Gastrocnemius medialis (tissue), 4 donors: ENCODE measurements around the gene ZIC5. TPM values are rescaled to one million over a fixed set of nuclear protein-coding genes. Genes with fewer than 3 reads are reported as not detected.
"Not testable (repeated sequence)": the region's sequence is repeated elsewhere in the genome, so short reads cannot be mapped to it uniquely, and the experiment has no call there.

Experiments
- ATAC-seq, 2 donors: fragments of 150-250 bp; one replicate each; pipeline ENCODE4 v1.9.1; 2016
- DNase-seq, 2 donors: peaks; one replicate each; pipeline ENCODE4 v3.0.0-alpha.2; 2019
- H3K27ac ChIP-seq, 4 donors: fragments of 200-600 bp; sonication (generic); 1 replicate in 1 of 4; 2 replicates in 3 of 4; pipeline ENCODE4 v1.5.1; 2016 to 2018; ENCODE audit warnings: mild to moderate bottlenecking in 2 of 4, moderate library complexity in 1 of 4
- H3K27me3 ChIP-seq, 3 donors: fragments of 200-600 bp; sonication (generic) in 2 of 3; 1 replicate in 1 of 3; 2 replicates in 2 of 3; pipeline versions ENCODE4 v1.5.1 to v1.6.0; 2016 to 2019; ENCODE audit warnings: mild to moderate bottlenecking in 1 of 3, moderate library complexity in 1 of 3
- H3K36me3 ChIP-seq, 2 donors: fragments of 200-600 bp; sonication (generic) in 1 of 2; one replicate each; pipeline ENCODE4 v1.5.1; 2017 to 2018
- H3K4me1 ChIP-seq, 2 donors: fragments of 200-600 bp; sonication (generic) in 1 of 2; one replicate each; pipeline ENCODE4 v1.5.1; 2016 to 2017; ENCODE audit warnings: mild to moderate bottlenecking in 2 of 2
- H3K4me3 ChIP-seq, 4 donors: fragments of 200-600 bp; sonication (generic) in 3 of 4; 1 replicate in 1 of 4; 2 replicates in 3 of 4; pipeline ENCODE4 v1.5.1; 2016 to 2019; ENCODE audit warnings: mild to moderate bottlenecking in 2 of 4
- H3K9me3 ChIP-seq, 3 donors: fragments of 200-600 bp; sonication (generic) in 2 of 3; 1 replicate in 1 of 3; 2 replicates in 2 of 3; pipeline ENCODE4 v1.5.1; 2016 to 2019
- POLR2A ChIP-seq, 2 donors: fragments of 450-650 bp; IDR thresholded peaks; one replicate each; pipeline ENCODE4 v1.6.1; 2017; ENCODE audit warnings: antibody characterized with exemption in 2 of 2, mild to moderate bottlenecking in 2 of 2, moderate library complexity in 2 of 2
- in situ Hi-C, 4 donors: fragments of 200-750 bp; cut with MboI; loops; one replicate each; pipeline versions ENCODE4 v1.15.0 to v1.8.0; 2017; ENCODE audit warnings: low sequenced_read_pairs in 4 of 4
- intact Hi-C: fragments of 100-400 bp; cut with DNase I; formaldehyde crosslinking; loops from one replicate; pipeline ENCODE4 v1.15.1; 2023; ENCODE audit warnings: low total_unique reads
- total RNA-seq, 4 donors: library from RNA; depleted of rRNA; stranded (reverse); fragments of >200 nt; gene quantifications; one replicate each; pipeline versions ENCODE4 v1.1.0 to v1.2.3, GENCODE V29; 2016
- TF ChIP-seq, protein P1 (sequence below), 5 experiments: fragments of 450-650 bp in 3 of 5; fragments of 200-600 bp in 2 of 5; sonication (generic) in 2 of 5; IDR thresholded peaks in 4 of 5; conservative IDR thresholded peaks in 1 of 5; 1 replicate in 4 of 5; 2 replicates in 1 of 5; pipeline ENCODE4 v1.5.1; 2016 to 2019; ENCODE audit warnings: antibody characterized with exemption in 5 of 5, mild to moderate bottlenecking in 3 of 5, moderate library complexity in 3 of 5

ZIC5 gene
- total RNA-seq, 4 donors from 2014 or later, result not detected

DNA sequence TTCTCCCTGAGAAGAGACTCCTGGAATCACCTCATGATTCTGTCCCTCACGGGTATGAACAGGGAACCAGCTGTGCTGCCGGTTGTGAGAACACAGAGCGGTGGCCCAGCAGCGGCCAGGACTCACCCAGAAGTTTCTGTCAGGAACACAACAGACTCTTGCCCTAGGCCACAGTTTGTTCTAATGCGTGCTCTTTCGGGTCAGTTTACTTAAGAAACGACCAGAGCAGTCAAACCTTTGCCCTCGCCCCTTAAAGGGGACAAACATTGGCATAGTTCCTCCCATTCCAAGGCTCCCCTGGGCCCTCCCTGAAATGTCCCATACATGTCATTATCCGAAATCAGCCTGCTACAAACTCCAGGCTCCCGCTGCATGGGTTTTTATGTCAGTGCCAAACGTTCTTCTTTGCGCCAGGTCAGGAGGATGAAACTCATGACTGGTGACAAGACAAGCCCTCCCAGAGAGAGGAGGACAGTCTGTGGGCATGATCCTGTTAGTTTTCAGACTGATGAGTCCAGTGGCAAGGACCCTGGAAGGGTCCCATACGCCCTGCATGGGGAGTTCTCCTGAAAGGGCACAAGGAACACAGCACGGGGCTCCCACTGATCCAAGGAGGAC is 18.3 kb downstream of the ZIC5 start:
- Histone ChIP-seq H3K27me3 (peaks cover 61 to 85% (median 77%) of the 10 kb centered on the region in 3 donors), H3K9me3 (no peaks in the 10 kb centered on the region), H3K36me3 (no peaks in the 10 kb centered on the region), H3K27ac (no peak overlapping the region), H3K4me1 (peaks cover 18 to 19% of the 10 kb centered on the region in 2 donors), H3K4me3 (no peak overlapping the region)
- in situ Hi-C loops, result no loop called here
- DNase-seq (no peak), ATAC-seq (no peak)
- TF ChIP-seq POLR2A (IDR thresholded peaks at IDR 0.05), result no peak
- TF ChIP-seq, protein P1, sequence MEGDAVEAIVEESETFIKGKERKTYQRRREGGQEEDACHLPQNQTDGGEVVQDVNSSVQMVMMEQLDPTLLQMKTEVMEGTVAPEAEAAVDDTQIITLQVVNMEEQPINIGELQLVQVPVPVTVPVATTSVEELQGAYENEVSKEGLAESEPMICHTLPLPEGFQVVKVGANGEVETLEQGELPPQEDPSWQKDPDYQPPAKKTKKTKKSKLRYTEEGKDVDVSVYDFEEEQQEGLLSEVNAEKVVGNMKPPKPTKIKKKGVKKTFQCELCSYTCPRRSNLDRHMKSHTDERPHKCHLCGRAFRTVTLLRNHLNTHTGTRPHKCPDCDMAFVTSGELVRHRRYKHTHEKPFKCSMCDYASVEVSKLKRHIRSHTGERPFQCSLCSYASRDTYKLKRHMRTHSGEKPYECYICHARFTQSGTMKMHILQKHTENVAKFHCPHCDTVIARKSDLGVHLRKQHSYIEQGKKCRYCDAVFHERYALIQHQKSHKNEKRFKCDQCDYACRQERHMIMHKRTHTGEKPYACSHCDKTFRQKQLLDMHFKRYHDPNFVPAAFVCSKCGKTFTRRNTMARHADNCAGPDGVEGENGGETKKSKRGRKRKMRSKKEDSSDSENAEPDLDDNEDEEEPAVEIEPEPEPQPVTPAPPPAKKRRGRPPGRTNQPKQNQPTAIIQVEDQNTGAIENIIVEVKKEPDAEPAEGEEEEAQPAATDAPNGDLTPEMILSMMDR (IDR thresholded peaks at IDR 0.05 in 4 of 5, conservative IDR thresholded peaks at IDR 0.05 in 1 of 5), result no peak
- intact Hi-C loops, result no loop called here

DNA sequence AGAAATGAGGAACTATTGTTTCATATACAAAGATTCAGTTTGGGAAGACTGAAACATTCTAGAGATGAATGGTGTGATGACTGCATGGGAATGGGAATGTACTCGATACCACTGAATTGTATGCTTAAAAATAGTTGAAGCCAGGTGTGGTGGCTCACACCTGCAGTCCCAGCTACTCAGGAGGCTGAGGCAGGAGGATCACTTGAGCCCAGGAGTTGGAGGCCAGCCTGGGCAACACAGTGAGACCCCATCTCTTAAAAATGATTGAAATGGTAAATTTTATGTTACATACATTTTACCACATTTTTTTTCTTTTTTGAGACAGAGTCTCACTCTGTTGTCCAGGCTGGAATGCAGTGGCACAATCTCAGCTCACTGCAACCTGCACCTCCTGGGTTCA is 19.9 kb downstream of the ZIC5 start:
- H3K4me3 ChIP-seq, ATAC-seq, in situ Hi-C loops, H3K36me3 ChIP-seq, H3K9me3 ChIP-seq, intact Hi-C loops, DNase-seq, H3K27ac ChIP-seq: not testable (repeated sequence)
- peaks cover 8 to 12% of the 10 kb centered on the region in 2 donors for H3K4me1 ChIP-seq
- H3K27me3 ChIP-seq, result peaks cover 55 to 81% (median 74%) of the 10 kb centered on the region in 3 donors

DNA sequence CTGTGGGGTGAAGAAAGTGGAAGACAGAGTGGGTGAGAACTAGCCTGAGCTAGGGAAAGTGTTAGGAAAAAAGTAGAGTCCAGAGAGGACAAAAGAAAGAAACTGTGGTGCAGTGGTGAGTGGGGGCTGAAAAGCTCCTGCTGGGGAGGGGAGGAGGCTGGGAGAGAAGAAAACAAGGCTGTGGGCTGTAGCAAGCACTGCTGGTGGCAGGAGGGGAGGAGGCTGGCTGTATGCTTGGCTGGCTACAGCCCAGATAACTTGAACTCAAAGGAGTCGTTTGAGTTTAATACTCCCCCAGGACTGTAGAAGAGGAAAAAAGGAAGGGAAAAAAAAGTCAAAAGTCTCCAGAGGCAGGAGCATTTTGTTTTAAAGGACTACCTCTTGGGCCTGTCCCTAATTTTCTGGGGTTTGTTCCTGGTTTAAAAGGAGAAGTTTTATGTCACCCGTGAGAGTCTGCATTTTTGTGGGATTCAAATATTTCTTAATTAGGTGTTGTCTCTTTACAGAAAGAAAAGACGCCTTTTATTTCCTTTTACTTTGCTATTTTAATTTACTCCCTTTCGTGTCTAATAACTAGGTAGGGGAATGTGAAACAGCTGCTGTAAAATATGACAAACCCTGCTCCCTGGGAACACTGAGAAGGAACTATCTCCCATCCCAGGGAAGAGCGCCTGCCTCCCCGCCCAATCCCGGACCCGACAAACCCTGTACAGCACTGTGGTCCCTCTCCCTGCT is 21.7 kb downstream of the ZIC5 start:
- H3K27ac ChIP-seq, result no peak overlapping the region

DNA sequence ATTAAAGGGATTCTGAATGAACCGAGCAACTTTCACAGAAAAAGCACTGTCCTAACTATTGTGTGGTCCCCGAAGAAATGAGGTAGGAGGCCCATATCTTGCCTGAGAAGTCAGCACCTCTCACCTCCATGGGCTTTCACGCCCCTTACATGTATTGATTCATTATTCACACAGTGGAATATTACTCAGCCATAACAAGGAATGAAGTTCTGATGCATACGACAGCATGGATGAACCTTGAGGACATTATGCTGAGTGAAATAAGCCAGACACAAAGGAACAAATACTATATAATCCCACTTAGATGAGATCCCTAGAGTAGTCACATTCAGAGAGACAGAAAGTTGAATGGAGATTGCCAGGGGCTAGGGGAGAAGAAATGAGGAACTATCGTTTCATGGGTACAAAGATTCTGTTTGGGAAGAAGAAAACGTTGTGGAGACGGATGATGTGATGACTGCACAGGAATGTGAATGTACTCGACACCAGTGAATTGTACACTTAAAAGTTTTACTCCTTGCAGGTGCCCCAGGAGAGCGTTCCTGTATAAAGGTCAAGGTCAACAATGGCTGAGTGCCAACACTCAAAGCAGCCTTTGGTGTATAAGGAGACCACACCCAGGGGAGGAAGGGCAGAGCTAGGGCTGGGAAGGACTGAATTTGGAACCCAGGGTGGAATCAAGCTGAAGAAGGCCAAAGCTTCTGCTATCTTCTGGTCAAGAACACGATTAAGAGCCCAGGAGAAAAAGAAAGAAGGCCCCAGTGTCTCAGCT is 22.5 kb downstream of the ZIC5 start:
- TF ChIP-seq POLR2A (IDR thresholded peaks at IDR 0.05), result no peak
- TF ChIP-seq, protein P1 (IDR thresholded peaks at IDR 0.05 in 4 of 5, conservative IDR thresholded peaks at IDR 0.05 in 1 of 5), result no peak
- in situ Hi-C loops, result no loop called here
- no peak overlapping the region for H3K27ac ChIP-seq
- DNase-seq (no peak), ATAC-seq (no peak)
- peaks cover 32 to 70% (median 64%) of the 10 kb centered on the region in 3 donors for H3K27me3 ChIP-seq
- no peaks in the 10 kb centered on the region for H3K9me3 ChIP-seq
- H3K36me3 ChIP-seq, result no peaks in the 10 kb centered on the region
- H3K4me1 ChIP-seq, result no peaks in the 10 kb centered on the region
- intact Hi-C loops, result no loop called here
- H3K4me3 ChIP-seq, result no peak overlapping the region

More for the DNA sequence above, 21.7 kb downstream of the ZIC5 start:
- TF ChIP-seq, protein P1 (IDR thresholded peaks at IDR 0.05 in 4 of 5, conservative IDR thresholded peaks at IDR 0.05 in 1 of 5), result no peak
- no peak for TF ChIP-seq POLR2A (IDR thresholded peaks at IDR 0.05)
- intact Hi-C loops, result no loop called here
- DNase-seq (no peak), ATAC-seq (no peak)
- no peaks in the 10 kb centered on the region for H3K4me1 ChIP-seq
- H3K9me3 ChIP-seq, result no peaks in the 10 kb centered on the region
- H3K4me3 ChIP-seq, result no peak overlapping the region
- in situ Hi-C loops, result no loop called here
- H3K36me3 ChIP-seq, result no peaks in the 10 kb centered on the region
- H3K27me3 ChIP-seq, result peaks cover 36 to 74% (median 70%) of the 10 kb centered on the region in 3 donors

GRCh38 chr13:99948411-99948810 is 23.2 kb downstream of the ZIC5 start:
- Histone ChIP-seq H3K4me3 (no peak overlapping the region), H3K27ac (no peak overlapping the region), H3K27me3 (peaks cover 37 to 66% (median 57%) of the 10 kb centered on the region in 3 donors), H3K36me3 (no peaks in the 10 kb centered on the region), H3K4me1 (no peaks in the 10 kb centered on the region), H3K9me3 (no peaks in the 10 kb centered on the region)
- intact Hi-C loops, result no loop called here
- DNase-seq, result no peak
- TF ChIP-seq, protein P1 (IDR thresholded peaks at IDR 0.05 in 4 of 5, conservative IDR thresholded peaks at IDR 0.05 in 1 of 5), result no peak
- TF ChIP-seq POLR2A (IDR thresholded peaks at IDR 0.05), result no peak
- in situ Hi-C loops, result no loop called here
- ATAC-seq, result no peak
